OCI-LY7 (cell line): ENCODE data around the gene TRIM46. TPM values are rescaled to one million over a fixed set of nuclear protein-coding genes. Genes with fewer than 3 reads are reported as not detected.

ENCODE experiments used
- BruUV-seq: library from RNA; stranded (reverse); fragments of 400-500 nt; replicated peaks from 2 replicates; lab custom pipeline; 2021; lab: Mats Ljungman, UMichigan
- CTCF ChIA-PET: fragments of 300-600 bp; sonication (Branson Sonifier 250); formaldehyde crosslinking; loops from one replicate; lab custom pipeline; 2022; ENCODE audit warnings: antibody characterized with exemption; ENCODE audit not compliant: unreplicated experiment; lab: Charles Lee
- POLR2A ChIA-PET: fragments of 300-600 bp; sonication (Branson Sonifier 250); formaldehyde crosslinking; loops from one replicate; lab custom pipeline; 2022; ENCODE audit warnings: antibody characterized with exemption; lab: Charles Lee
- DNase-seq: peaks from one replicate; pipeline ENCODE4 v3.0.0-alpha.2; 2015; ENCODE audit warnings: low spot score
- H2AFZ ChIP-seq: fragments of 200-600 bp; sonication (generic), shearing (Covaris generic); 2 replicates; pipeline ENCODE4 v1.6.1; 2014; ENCODE audit warnings: mild to moderate bottlenecking, antibody characterized with exemption, low read length, moderate library complexity
- H3K27ac ChIP-seq: fragments of 200-600 bp; sonication (generic); 2 replicates; pipeline ENCODE4 v1.5.1; 2014; ENCODE audit warnings: mixed run types, low read depth, mild to moderate bottlenecking, moderate library complexity, low read length, inconsistent platforms; ENCODE audit not compliant: poor library complexity, severe bottlenecking
- H3K36me3 ChIP-seq: fragments of 200-600 bp; sonication (generic); 2 replicates; pipeline ENCODE4 v1.6.1; 2014; ENCODE audit warnings: mild to moderate bottlenecking, antibody characterized with exemption, low read length, moderate library complexity, mixed read lengths; ENCODE audit not compliant: insufficient read depth
- H3K4me1 ChIP-seq: fragments of 200-600 bp; sonication (generic); 2 replicates; pipeline ENCODE4 v1.5.1; 2014; ENCODE audit warnings: mild to moderate bottlenecking, low read length; ENCODE audit not compliant: insufficient read depth, poor library complexity, severe bottlenecking
- H3K4me2 ChIP-seq: fragments of 200-600 bp; sonication (generic); 2 replicates; pipeline ENCODE4 v1.6.1; 2014; ENCODE audit warnings: mild to moderate bottlenecking, low read length
- H3K4me3 ChIP-seq: fragments of 200-600 bp; sonication (generic); 2 replicates; pipeline ENCODE4 v1.5.1; 2014; ENCODE audit warnings: mild to moderate bottlenecking, low read depth, low read length; ENCODE audit not compliant: poor library complexity, severe bottlenecking
- H3K79me2 ChIP-seq: fragments of 200-600 bp; sonication (generic); 2 replicates; pipeline ENCODE4 v1.6.1; 2016; ENCODE audit warnings: low read depth, mild to moderate bottlenecking, low read length, moderate library complexity, mixed read lengths; ENCODE audit not compliant: insufficient read depth
- H3K9me2 ChIP-seq: fragments of 200-600 bp; sonication (generic); 2 replicates; pipeline ENCODE4 v1.6.1; 2016; ENCODE audit warnings: mild to moderate bottlenecking, low read length, mixed read lengths; ENCODE audit not compliant: insufficient read depth
- H3K9me3 ChIP-seq: fragments of 200-600 bp; sonication (generic); 2 replicates; pipeline ENCODE4 v1.6.1; 2014; ENCODE audit warnings: mild to moderate bottlenecking, mixed run types, low read length, mixed read lengths
- H4K20me1 ChIP-seq: fragments of 200-600 bp; sonication (generic); 2 replicates; pipeline ENCODE4 v1.6.1; 2014; ENCODE audit warnings: mild to moderate bottlenecking, antibody characterized with exemption, low read length, moderate library complexity, mixed read lengths; ENCODE audit not compliant: insufficient read depth
- EZH2phosphoT487 ChIP-seq: fragments of 200-600 bp; sonication (generic); IDR thresholded peaks from 2 replicates; pipeline ENCODE4 v1.6.1; 2018; ENCODE audit warnings: low read depth, borderline replicate concordance, mild to moderate bottlenecking, mixed run types, antibody characterized with exemption, low read length, moderate library complexity, mixed read lengths
- intact Hi-C: fragments of 100-400 bp; cut with micrococcal nuclease; formaldehyde crosslinking; loops from one replicate; pipeline ENCODE4 v1.10.0; 2022; ENCODE audit not compliant: unreplicated experiment
- total RNA-seq, 2 experiments: library from RNA; depleted of rRNA in 1 of 2; stranded (reverse); fragments of >200 nt in 1 of 2; shearing (Covaris generic) in 1 of 2; gene quantifications; 2 replicates each; pipeline ENCODE4 v1.2.3, GENCODE V29; 2014 to 2022
- TF ChIP-seq, protein P1 (sequence below): fragments of 200-600 bp; sonication (generic); conservative IDR thresholded peaks from 2 replicates; pipeline ENCODE4 v1.5.1; 2014; ENCODE audit warnings: mild to moderate bottlenecking, antibody characterized with exemption, low read length, moderate library complexity, mixed read lengths

Gene TRIM46
- total RNA-seq, 2 experiments from 2014 or later: 3.1 to 4.5 TPM

DNA sequence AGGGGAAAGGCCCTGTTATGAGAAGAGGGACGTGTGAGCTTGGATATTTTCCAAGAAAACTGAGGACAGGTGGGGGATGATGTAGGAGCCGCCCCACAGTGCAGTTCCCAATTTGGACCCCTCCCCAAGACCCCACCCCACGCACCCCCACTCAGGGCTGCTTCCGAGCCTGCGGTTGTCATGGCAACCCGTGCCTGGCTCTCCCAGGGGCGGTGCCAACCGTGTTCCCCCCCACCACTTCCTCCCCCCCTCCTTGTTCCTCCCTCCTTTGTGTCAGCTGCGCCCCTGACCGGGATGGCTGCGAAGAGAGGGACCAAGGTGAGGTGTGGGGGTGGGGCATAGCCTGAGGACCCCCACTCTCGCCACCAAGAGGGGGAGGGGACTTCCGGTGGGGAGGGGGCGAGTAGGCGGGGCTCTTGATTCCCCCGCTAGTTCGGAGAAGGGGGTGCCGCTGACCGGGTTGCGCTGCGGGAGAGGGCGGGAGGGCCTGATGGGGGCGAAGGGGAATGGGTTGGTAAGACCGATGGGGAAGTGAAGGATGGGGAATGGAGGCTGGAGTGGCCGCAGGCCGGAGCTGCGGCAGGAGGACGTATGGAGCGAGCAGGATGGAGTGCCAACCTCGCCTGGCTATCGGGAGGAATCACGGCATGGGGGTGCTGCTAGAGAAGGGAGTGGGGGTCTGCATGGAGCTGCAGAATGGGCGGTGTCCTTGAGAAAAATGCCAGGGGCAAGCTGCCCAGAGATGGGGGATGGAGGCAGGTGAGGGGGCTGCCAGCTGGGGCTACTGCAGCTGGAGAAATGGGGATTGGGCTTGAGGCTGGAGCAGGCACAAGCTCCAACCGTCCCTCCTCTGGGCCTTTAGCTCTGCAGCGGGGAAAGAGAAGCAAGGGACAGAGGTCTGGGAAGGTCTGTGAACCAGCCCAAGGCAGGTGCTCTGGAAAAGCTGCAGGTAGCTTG is 953 bp downstream of the TRIM46 start:
- DNase-seq: peak; percentile 50
- Histone ChIP-seq H3K4me2 (peak overlapping the region; percentile 91), H3K9me2 (no peaks in the 10 kb centered on the region), H3K9me3 (no peaks in the 10 kb centered on the region), H3K4me1 (peaks cover 35% of the 10 kb centered on the region), H3K79me2 (peaks cover 14% of the 10 kb centered on the region; the same call in 1 of the 2 replicates), H2AFZ (peak overlapping the region; percentile 90; the same call in 1 of the 2 replicates), H4K20me1 (no peaks in the 10 kb centered on the region), H3K36me3 (peaks cover 8% of the 10 kb centered on the region; the same call in 1 of the 2 replicates), H3K4me3 (peak overlapping the region; percentile 82), H3K27ac (peak overlapping the region; percentile 64)
- intact Hi-C loops: loop anchor here (5.0 kb wide), 1 partner anchor 148 kb away; the partner anchor contains the start of gene RUSC1
- ChIA-PET CTCF (interaction anchor here (0.6 to 1.3 kb wide), 2 partner anchors 11 to 168 kb away, joined by 3 to 5 read pairs; no protein-coding TSS in a partner anchor), POLR2A (interaction anchor here (0.7 to 2.1 kb wide), 2 partner anchors 20 to 50 kb away, joined by 3 to 7 read pairs; no protein-coding TSS in a partner anchor)
- TF ChIP-seq EZH2phosphoT487: no peak
- TF ChIP-seq, protein P1, sequence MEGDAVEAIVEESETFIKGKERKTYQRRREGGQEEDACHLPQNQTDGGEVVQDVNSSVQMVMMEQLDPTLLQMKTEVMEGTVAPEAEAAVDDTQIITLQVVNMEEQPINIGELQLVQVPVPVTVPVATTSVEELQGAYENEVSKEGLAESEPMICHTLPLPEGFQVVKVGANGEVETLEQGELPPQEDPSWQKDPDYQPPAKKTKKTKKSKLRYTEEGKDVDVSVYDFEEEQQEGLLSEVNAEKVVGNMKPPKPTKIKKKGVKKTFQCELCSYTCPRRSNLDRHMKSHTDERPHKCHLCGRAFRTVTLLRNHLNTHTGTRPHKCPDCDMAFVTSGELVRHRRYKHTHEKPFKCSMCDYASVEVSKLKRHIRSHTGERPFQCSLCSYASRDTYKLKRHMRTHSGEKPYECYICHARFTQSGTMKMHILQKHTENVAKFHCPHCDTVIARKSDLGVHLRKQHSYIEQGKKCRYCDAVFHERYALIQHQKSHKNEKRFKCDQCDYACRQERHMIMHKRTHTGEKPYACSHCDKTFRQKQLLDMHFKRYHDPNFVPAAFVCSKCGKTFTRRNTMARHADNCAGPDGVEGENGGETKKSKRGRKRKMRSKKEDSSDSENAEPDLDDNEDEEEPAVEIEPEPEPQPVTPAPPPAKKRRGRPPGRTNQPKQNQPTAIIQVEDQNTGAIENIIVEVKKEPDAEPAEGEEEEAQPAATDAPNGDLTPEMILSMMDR: no peak
- no TSS peak for BruUV-seq

DNA sequence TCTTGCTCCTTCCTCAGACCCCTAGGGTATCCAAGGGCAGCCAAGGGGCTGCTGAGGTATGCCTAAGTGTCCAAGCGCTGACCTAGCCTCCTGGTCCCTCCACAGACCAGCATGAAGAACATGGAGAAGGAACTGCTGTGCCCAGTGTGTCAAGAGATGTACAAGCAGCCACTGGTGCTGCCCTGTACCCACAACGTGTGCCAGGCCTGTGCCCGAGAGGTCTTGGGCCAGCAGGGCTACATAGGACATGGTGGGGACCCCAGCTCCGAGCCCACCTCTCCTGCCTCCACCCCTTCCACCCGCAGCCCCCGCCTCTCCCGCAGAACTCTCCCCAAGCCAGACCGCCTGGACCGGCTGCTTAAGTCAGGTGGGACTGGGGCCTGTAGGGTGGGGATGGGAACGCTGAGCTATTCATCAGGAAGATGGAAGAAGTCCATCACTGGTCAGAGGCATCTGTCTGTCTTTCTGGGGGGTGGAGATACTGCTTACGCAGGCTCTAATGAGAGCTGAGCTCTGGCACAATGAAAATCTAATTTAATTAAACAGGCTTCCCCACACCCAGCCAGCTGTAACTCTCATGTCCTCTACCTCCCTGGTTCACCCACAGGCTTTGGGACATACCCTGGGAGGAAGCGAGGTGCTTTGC is 1.8 kb downstream of the TRIM46 start:
- H3K79me2 ChIP-seq: peaks cover 14% of the 10 kb centered on the region; the same call in 1 of the 2 replicates
- intact Hi-C loops: loop anchor here (5.0 kb wide), 1 partner anchor 147 kb away; the partner anchor contains the start of gene RUSC1
- H3K36me3 ChIP-seq: peaks cover 1% of the 10 kb centered on the region; the same call in 1 of the 2 replicates
- no TSS peak for BruUV-seq
- ChIA-PET POLR2A (interaction anchor here (0.7 to 2.1 kb wide), 2 partner anchors 19 to 49 kb away, joined by 3 to 7 read pairs; no protein-coding TSS in a partner anchor), CTCF (interaction anchor here (0.6 to 1.3 kb wide), 2 partner anchors 10 to 169 kb away, joined by 3 to 5 read pairs; no protein-coding TSS in a partner anchor)
- no peak overlapping the region for H3K4me2 ChIP-seq
- no peaks in the 10 kb centered on the region for H4K20me1 ChIP-seq
- H3K27ac ChIP-seq: no peak overlapping the region
- DNase-seq: no peak
- H3K9me3 ChIP-seq: no peaks in the 10 kb centered on the region
- H3K4me3 ChIP-seq: no peak overlapping the region
- TF ChIP-seq, protein P1: no peak
- no peak for TF ChIP-seq EZH2phosphoT487
- no peaks in the 10 kb centered on the region for H3K9me2 ChIP-seq
- H2AFZ ChIP-seq: no peak overlapping the region
- H3K4me1 ChIP-seq: peaks cover 35% of the 10 kb centered on the region
